PFSK-1 (cell line): ENCODE measurements around the gene CD44.

ENCODE experiments used
- FOXP2 ChIP-seq: optimal IDR thresholded peaks from 2 replicates; pipeline ENCODE3; 2011; ENCODE audit warnings: borderline replicate concordance, control low read depth, inconsistent platforms; ENCODE audit not compliant: insufficient read depth; ENCODE audit errors: extremely low read length, extremely low read depth
- POLR2AphosphoS5 ChIP-seq: IDR thresholded peaks from 2 replicates; pipeline ENCODE4 v1.6.1; 2012; ENCODE audit warnings: low read depth, mild to moderate bottlenecking, control low read depth, low read length, moderate library complexity
- REST ChIP-seq, 2 experiments: IDR thresholded peaks; 2 replicates each; pipeline versions ENCODE4 v1.6.1 to v1.8.0; 2011 to 2012; ENCODE audit warnings: low read depth in 2 of 2, low read length in 2 of 2, control low read depth in 1 of 2, inconsistent platforms in 1 of 2, mild to moderate bottlenecking in 1 of 2, moderate library complexity in 1 of 2; ENCODE audit not compliant: insufficient read depth in 1 of 2
- SIN3A ChIP-seq: IDR thresholded peaks from 2 replicates; pipeline ENCODE4 v1.6.1; 2012; ENCODE audit warnings: mild to moderate bottlenecking, low read length, moderate library complexity, borderline replicate concordance; ENCODE audit not compliant: insufficient read depth
- TAF1 ChIP-seq: IDR thresholded peaks from 2 replicates; pipeline ENCODE4 v1.6.1; 2012; ENCODE audit warnings: low read length, control low read depth, borderline replicate concordance; ENCODE audit not compliant: insufficient read depth

The CD44 gene

GRCh38 chr11:35139722-35140282 is 831 bp downstream of the CD44 start:
- TF ChIP-seq FOXP2 (no peak), TAF1 (no peak), SIN3A (no peak)

- TF ChIP-seq TAF1 (no peak), SIN3A (no peak), FOXP2 (no peak), POLR2AphosphoS5 (no peak), REST (IDR thresholded peaks at IDR 0.05; ENCODE audit: insufficient read depth in 1 of 2, low read depth in 2 of 2, low read length in 2 of 2) (no peak)
Measured at GRCh38 chr11:35141071-35141470, 2.1 kb downstream of the CD44 start.

GRCh38 chr11:35141571-35141971 is 2.6 kb downstream of the CD44 start:
- TF ChIP-seq FOXP2 (no peak), POLR2AphosphoS5 (no peak), REST (IDR thresholded peaks at IDR 0.05; ENCODE audit: insufficient read depth in 1 of 2, low read depth in 2 of 2, low read length in 2 of 2) (no peak), SIN3A (no peak), TAF1 (no peak)

GRCh38 chr11:35142481-35143075 is 3.6 kb downstream of the CD44 start:
- TF ChIP-seq POLR2AphosphoS5: no peak
- no peak for TF ChIP-seq TAF1
- TF ChIP-seq SIN3A: no peak
- no peak for TF ChIP-seq REST (IDR thresholded peaks at IDR 0.05; ENCODE audit: insufficient read depth in 1 of 2, low read depth in 2 of 2, low read length in 2 of 2)
- TF ChIP-seq FOXP2: no peak

- no peak for TF ChIP-seq TAF1
- no peak for TF ChIP-seq FOXP2
- TF ChIP-seq SIN3A: no peak
Measured at GRCh38 chr11:35143297-35144135, 4.5 kb downstream of the CD44 start.
